Gastroesophageal sphincter (tissue), 3 donors: Measurements from ENCODE around the gene BMERB1.

ENCODE experiments used
- CTCF ChIP-seq, 4 experiments: fragments of 200-600 bp in 2 of 4; fragments of 450-650 bp in 2 of 4; sonication (generic) in 1 of 4; IDR thresholded peaks; one replicate each; pipeline ENCODE4 v1.5.1; 2017 to 2019; ENCODE audit warnings: antibody characterized with exemption in 4 of 4, mild to moderate bottlenecking in 2 of 4, moderate library complexity in 2 of 4
- POLR2A ChIP-seq, 2 donors: fragments of 450-650 bp; IDR thresholded peaks; one replicate each; pipeline ENCODE4 v1.6.1; 2017; ENCODE audit warnings: antibody characterized with exemption in 2 of 2, mild to moderate bottlenecking in 2 of 2, moderate library complexity in 1 of 2
- POLR2AphosphoS5 ChIP-seq: sonication (generic); formaldehyde crosslinking; IDR thresholded peaks from one replicate; pipeline ENCODE4 v1.6.1; 2017; ENCODE audit warnings: antibody characterized with exemption

- TF ChIP-seq CTCF (IDR thresholded peaks at IDR 0.05), result no peak
- TF ChIP-seq POLR2AphosphoS5, result no peak
- no peak for TF ChIP-seq POLR2A (IDR thresholded peaks at IDR 0.05)
Measured at GRCh38 chr16:15519790-15520189, 85.4 kb downstream of the BMERB1 start.
